H1 (cell line): Measurements from ENCODE around the gene TAF15. TPM values are rescaled to one million over a fixed set of nuclear protein-coding genes. Genes with fewer than 3 reads are reported as not detected.

ENCODE experiments used
- CBX5 ChIP-seq: fragments of 300-800, 300-1000 bp; sonication (generic); IDR thresholded peaks from 2 replicates; pipeline ENCODE4 v1.7.1; 2016; ENCODE audit warnings: antibody characterized with exemption, low read length, low read depth
- CEBPB ChIP-seq: IDR thresholded peaks from 2 replicates; pipeline ENCODE4 v1.6.1; 2012; ENCODE audit warnings: low read depth, low read length
- CREB1 ChIP-seq: IDR thresholded peaks from 2 replicates; pipeline ENCODE4 v1.6.1; 2012; ENCODE audit warnings: inconsistent platforms
- TAF1 ChIP-seq: IDR thresholded peaks from 2 replicates; pipeline ENCODE4 v1.6.1; 2011; ENCODE audit warnings: mild to moderate bottlenecking, low read depth, low read length
- polyA plus RNA-seq, 7 experiments: library from polyadenylated mRNA; depleted of rRNA in 3 of 7; stranded (reverse) in 5 of 7; unstranded in 2 of 7; fragments of >200 nt in 5 of 7; fragments of 200-250 nt in 2 of 7; gene quantifications; 1 replicate in 5 of 7; 2 replicates in 1 of 7; 4 replicates in 1 of 7; pipeline versions ENCODE4 v1.2.1 to v1.2.3, GENCODE V29; 2011 to 2013; ENCODE audit warnings: missing spikeins in 2 of 7, mixed read lengths in 2 of 7
- total RNA-seq: library from RNA; stranded (reverse); fragmentation: NEBNext Ultra II Directional; extraction: Animal tissue kit (Norgen Biotek cat#: 25700); gene quantifications from 2 replicates; pipeline ENCODE4 v1.2.1, GENCODE V29; 2021
- TF ChIP-seq, protein P1 (sequence below): fragments of 300-600 bp; sonication (generic); IDR thresholded peaks from 2 replicates; pipeline ENCODE4 v1.7.1; 2012; ENCODE audit warnings: low read length, moderate library complexity, mild to moderate bottlenecking, inconsistent platforms; ENCODE audit not compliant: insufficient replicate concordance

TAF15 gene
- total and polyA plus RNA-seq, 2 of the 8 experiments (the other 6 are each of a cell fraction or from before 2014, with no cell fraction given): 80.1 to 338 TPM

DNA sequence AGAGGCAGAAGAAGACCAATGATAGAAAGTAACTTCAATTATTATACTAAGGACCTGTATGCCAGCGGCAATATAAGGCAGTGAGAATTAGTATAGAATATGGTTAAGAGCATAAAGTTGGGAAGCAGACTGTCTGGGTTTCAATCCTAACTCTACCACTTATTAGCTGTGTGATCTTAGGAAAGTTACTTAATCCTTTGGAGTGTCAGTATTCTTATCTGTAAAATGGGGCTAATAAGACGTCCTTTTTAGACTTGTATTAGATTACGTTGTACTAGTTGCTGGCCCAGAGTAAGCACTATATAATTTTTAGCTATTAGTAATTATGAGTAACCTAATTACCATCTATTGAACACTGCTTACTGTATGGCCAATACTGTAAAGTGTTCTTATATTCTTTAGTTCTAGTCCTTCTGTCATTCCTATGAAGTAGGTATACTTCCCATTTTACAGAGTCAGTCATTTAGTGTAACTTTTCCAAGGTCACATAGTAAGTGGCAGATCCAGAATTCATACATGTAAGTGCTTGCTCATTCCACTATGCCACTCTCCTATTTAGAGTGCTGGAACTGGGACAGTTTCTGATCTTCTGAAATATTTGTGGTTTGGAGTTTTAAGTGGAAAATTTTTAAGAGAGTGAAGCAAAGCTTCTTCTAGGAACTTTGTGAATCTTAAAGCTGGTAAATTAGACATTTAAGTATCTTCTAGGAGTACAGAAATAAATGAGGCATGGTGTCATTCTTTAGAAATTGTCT, 36.9 kb downstream of the TAF15 start (continued):
- TF ChIP-seq, protein P1, sequence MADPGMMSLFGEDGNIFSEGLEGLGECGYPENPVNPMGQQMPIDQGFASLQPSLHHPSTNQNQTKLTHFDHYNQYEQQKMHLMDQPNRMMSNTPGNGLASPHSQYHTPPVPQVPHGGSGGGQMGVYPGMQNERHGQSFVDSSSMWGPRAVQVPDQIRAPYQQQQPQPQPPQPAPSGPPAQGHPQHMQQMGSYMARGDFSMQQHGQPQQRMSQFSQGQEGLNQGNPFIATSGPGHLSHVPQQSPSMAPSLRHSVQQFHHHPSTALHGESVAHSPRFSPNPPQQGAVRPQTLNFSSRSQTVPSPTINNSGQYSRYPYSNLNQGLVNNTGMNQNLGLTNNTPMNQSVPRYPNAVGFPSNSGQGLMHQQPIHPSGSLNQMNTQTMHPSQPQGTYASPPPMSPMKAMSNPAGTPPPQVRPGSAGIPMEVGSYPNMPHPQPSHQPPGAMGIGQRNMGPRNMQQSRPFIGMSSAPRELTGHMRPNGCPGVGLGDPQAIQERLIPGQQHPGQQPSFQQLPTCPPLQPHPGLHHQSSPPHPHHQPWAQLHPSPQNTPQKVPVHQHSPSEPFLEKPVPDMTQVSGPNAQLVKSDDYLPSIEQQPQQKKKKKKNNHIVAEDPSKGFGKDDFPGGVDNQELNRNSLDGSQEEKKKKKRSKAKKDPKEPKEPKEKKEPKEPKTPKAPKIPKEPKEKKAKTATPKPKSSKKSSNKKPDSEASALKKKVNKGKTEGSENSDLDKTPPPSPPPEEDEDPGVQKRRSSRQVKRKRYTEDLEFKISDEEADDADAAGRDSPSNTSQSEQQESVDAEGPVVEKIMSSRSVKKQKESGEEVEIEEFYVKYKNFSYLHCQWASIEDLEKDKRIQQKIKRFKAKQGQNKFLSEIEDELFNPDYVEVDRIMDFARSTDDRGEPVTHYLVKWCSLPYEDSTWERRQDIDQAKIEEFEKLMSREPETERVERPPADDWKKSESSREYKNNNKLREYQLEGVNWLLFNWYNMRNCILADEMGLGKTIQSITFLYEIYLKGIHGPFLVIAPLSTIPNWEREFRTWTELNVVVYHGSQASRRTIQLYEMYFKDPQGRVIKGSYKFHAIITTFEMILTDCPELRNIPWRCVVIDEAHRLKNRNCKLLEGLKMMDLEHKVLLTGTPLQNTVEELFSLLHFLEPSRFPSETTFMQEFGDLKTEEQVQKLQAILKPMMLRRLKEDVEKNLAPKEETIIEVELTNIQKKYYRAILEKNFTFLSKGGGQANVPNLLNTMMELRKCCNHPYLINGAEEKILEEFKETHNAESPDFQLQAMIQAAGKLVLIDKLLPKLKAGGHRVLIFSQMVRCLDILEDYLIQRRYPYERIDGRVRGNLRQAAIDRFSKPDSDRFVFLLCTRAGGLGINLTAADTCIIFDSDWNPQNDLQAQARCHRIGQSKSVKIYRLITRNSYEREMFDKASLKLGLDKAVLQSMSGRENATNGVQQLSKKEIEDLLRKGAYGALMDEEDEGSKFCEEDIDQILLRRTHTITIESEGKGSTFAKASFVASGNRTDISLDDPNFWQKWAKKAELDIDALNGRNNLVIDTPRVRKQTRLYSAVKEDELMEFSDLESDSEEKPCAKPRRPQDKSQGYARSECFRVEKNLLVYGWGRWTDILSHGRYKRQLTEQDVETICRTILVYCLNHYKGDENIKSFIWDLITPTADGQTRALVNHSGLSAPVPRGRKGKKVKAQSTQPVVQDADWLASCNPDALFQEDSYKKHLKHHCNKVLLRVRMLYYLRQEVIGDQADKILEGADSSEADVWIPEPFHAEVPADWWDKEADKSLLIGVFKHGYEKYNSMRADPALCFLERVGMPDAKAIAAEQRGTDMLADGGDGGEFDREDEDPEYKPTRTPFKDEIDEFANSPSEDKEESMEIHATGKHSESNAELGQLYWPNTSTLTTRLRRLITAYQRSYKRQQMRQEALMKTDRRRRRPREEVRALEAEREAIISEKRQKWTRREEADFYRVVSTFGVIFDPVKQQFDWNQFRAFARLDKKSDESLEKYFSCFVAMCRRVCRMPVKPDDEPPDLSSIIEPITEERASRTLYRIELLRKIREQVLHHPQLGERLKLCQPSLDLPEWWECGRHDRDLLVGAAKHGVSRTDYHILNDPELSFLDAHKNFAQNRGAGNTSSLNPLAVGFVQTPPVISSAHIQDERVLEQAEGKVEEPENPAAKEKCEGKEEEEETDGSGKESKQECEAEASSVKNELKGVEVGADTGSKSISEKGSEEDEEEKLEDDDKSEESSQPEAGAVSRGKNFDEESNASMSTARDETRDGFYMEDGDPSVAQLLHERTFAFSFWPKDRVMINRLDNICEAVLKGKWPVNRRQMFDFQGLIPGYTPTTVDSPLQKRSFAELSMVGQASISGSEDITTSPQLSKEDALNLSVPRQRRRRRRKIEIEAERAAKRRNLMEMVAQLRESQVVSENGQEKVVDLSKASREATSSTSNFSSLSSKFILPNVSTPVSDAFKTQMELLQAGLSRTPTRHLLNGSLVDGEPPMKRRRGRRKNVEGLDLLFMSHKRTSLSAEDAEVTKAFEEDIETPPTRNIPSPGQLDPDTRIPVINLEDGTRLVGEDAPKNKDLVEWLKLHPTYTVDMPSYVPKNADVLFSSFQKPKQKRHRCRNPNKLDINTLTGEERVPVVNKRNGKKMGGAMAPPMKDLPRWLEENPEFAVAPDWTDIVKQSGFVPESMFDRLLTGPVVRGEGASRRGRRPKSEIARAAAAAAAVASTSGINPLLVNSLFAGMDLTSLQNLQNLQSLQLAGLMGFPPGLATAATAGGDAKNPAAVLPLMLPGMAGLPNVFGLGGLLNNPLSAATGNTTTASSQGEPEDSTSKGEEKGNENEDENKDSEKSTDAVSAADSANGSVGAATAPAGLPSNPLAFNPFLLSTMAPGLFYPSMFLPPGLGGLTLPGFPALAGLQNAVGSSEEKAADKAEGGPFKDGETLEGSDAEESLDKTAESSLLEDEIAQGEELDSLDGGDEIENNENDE: no peak
- no peak for TF ChIP-seq CREB1
- no peak for TF ChIP-seq TAF1
- TF ChIP-seq CBX5: no peak
- TF ChIP-seq CEBPB: no peak
